CMK (cell line): ENCODE measurements around the gene STX3.

Experiments
- DNase-seq: peaks from one replicate; pipeline ENCODE4 v3.0.0-alpha.2; 2010; ENCODE audit warnings: low read depth

STX3 gene

DNA sequence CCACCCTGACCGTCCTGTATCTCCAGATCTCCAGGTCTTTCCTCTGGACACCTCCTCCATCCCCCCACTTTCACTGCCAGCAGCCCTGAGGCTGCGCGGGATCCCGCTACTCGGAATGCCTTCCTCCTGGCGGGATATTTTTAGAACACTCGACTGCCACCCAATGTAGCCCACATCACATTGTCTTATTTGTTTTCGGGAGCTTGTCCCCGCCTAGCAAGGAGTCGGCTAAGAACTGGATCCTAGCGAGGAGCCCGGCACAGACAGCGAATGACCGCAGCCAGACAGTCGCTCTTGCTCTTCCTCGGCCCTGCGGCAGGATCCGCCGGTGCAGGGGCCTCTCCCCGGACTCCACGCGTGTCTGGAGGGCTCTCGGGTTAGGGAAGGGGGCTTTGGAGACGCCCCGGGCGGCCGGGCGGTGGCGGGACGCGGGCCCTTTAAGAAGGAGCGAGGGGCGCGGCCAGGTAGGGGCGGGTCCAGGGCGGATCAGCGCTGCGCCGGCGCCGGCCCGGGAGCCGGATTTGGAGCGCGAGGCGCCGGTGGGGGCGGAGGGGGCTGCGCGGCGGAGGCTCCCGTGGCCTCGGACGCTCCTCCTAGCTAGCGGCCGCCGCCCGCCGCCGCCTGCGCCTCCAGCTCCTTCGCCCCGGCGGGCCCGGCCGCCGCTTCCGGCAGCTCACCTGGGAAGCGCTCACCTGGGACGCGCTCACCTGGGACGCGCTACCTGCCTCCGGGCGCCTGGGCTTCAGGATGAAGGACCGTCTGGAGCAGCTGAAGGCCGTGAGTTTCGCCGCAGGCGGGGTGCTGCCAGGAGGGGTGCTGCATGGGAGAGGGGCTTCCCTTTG, at the start of gene STX3:
Gene STX3 (plus strand): TSS at position 518 of the 842 bp plus-strand sequence. CDS start 230 bp downstream, at position 748.
- no peak for DNase-seq

DNA sequence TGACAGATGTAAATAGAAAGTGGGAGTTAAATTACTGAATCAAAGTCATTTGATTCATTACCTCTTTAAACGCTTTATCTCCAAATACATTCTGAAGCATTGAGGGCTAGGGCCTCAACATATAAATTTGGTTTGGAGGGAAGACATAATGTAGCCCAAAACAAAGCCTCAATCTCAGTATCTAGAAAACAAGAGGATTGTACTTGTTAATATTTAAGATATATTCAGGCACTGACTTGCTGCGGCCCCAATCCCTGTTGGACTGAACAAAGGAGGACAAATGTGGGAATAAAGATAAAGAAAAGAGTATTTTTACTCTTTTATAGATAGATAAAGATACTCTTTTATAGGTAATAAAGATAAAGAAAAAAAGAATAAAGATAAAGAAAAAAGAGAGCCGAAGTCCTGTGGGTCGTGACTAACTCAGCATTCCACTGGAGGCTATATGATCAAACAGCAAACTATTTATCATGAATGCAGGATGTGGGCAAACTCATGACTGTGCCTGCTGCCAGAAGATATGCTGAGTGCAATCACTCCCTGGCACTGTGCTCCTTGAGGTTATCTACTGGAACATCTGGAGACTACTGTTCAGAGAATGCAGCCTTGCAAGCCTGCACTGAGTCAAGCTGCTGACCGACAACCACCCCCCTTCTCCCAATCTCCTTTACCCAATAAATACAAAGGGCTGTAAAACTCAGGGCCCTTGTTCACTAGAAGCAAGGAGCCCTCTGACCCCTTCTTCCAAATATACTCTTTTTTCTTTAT, 48.5 kb upstream of the STX3 start:
- DNase-seq: peak; percentile 78

DNA sequence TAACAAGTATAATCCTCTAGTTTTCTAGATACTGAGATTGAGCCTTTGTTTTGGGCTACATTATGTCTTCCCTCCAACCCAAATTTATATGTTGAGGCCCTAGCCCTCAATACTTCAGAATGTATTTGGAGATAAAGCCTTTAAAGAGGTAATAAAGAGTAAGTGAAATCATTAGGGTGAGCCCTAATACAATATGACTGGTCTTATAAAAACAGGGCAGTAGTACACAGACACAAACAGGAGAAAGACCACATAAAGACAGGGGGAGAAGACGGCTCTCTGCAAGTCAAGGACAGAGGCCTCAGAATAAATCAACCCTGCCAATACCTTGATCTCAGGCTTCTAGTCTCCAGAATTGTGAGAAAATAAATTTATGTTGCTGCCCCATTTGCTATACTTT, 47.8 kb upstream of the STX3 start:
- no peak for DNase-seq

DNA sequence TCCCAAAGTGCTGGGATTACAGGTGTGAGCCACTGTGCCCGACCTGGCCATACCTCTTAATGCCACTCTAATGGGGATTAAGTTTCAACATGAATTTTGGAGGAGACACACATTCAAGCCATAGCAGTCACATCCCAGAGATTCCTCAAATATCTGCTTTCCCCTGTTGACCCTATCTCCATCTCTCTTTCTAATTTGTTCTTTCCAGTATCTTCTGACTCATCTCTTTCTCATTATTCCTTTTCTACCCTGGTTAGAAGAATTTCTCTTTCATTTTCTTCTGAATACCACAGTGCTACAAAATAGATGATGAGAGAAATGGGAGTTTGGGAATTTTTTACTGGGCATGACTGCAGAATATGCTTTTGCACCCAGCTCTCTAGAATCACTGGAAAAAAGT, 46.6 kb upstream of the STX3 start:
- DNase-seq: no peak

DNA sequence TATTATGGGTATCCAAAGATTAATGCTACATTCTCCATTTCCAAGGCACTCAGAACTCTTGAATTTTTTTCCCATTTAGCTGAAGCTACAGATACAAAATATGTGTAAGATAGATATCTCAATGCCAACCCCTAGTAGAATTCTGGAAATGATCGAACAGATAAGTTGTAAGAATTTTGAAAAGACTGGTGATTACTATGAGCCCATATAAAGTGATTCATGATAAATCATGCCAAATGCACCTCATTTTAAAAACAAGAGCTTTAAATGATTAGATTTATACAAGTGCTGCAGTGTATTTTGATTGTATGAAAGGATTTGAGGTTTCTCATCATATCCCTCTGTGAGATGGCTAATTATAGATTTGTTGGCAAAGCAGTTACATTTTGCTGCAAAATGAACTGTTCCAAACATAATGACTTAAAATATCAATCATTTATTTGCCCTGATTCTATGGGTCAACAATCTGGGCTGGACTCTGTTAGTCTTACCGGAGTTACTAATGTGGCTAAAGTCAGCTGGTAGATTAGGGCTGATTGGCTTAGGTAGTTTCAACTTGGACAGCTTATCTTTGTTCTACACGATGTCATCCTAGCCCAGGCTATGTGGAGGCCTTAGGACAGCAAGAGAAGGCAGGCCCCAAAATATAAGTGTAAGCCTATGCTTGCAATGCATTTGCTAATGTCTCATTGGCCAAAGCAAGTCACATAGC, 44.9 kb upstream of the STX3 start:
- DNase-seq: no peak

DNA sequence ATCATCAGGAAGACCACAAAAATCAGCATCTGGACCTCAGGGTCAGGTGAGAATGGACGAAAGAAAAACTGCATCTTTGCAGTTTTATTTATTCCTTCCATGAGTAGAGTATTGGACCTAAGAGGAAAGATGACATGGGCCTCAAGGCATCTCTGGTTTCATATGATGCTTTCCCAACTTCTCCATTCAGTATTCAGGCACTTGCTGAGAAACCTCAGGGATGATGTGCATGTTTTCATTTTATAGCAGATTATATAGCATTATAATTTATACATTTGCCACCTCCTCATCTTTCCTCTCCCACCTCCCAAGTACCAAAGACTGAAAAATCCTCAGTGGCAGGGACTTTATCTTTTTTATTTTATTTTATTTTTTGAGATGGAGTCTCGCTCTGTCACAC, 41.4 kb upstream of the STX3 start, which contains the start of gene OR10V1:
Gene OR10V1 (minus strand): TSS at position 101 of the 400 bp plus-strand sequence. CDS start 0 bp downstream, at position 101.
- no peak for DNase-seq

DNA sequence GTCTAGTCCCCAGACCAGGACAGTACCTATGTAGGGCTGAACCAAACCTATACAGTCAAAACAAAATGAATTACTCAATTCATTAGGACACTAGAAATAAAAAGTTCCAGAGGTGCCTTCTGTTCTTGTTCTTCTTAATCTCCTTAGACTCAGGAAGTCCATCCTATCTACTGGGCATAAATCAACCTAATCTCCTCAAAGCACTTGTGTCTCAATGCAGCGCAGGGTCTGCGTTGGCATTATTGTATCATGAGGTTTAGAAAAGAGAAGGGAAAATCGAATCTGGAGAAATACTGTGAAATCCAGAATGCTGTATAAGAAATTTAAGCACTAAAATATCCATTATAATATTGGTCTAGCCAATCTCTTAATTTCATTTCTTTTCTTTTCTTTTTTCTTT, 39.1 kb upstream of the STX3 start:
- no peak for DNase-seq

DNA sequence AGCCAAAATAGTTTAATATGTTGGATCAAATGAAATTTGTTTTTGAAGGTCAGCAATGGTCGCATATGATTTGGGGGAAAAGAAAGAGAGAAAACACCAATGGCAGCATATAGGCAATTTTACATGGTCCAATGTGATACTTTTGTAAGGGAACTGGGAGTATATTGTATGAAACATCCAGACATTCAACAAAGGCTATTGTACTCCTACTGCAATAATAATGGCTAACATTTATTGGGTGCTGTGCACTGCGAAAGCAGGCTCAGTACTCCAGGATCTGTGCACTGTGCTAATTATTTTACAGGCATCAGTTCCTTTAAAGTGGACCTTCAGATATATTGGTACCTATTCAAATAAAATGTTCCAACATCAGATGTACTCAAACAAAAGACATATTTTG, 35.6 kb upstream of the STX3 start:
- DNase-seq: no peak

DNA sequence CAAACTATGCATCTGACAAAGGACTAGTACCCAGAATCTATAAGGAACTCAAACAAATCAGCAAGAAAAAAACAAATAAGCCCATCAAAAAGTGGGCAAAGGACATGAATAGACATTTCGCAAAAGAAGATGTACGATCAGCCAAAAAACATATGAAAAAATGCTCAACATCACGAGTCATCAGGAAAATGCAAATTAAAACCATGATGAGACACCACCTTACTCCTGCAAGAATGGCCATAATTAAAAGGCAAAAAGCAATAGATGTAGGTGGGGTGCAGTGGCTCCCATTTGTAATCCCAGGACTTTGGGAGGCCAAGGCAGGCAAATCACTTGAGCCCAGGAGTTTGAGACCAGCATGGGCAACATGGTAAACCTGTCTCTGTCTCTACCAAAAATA, 31.1 kb upstream of the STX3 start:
- no peak for DNase-seq

DNA sequence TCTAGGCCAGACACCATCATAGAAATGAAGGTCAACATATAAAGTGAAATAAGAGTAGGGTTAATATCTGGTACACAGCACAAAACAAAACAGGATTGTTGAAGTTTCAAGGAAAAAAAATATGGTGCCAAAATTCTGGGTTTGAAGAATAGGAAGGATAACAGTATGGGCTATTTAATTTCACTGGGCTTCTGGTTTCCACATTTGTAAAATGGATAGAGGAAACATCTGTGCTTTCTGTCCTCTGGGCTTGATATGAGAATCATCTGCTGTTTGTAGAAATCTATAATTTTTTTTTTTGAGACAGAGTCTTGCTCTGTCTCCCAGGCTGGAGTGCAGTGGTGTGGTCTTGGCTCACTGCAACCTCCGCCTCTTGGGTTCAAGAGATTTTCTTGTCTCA, 27.8 kb upstream of the STX3 start:
- DNase-seq: no peak

DNA sequence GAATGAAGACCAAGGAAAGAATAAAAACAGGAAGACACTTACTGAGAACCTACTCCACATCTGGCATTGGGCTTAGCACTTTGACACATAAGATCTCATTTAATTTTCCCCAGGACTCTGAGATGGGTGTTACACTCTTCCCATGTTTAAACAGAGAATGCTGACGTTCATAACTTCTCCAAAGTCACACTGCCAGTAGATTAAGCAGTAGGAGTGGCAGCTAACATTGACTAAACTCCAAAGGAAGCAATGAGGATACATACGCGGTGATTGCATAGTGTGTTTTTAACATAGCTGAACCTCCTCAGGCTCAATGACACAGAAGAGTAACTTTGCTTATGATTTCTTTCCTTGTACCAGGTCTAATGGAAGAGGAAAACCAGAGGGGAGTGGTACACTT, 27.0 kb upstream of the STX3 start:
- no peak for DNase-seq

DNA sequence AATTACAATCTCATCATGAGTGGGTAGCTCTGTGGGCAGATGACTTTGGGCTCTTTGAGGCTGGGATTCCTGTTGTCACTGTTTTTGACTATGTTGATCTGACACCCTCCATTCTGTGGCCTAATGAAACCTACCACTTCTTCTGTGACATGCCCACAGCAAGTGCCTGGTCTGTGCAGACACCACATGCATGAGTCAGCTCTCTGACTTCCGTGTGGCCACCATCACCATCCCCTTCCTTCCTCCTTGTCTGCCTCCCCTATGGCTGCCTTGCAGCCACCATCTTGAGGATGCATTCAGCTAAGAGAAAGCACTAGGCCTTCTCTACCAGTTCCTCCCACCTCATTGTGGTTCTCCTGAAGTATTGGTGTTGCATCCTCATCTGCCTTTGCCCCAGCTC, 26.3 kb upstream of the STX3 start:
- DNase-seq: peak; percentile 36

DNA sequence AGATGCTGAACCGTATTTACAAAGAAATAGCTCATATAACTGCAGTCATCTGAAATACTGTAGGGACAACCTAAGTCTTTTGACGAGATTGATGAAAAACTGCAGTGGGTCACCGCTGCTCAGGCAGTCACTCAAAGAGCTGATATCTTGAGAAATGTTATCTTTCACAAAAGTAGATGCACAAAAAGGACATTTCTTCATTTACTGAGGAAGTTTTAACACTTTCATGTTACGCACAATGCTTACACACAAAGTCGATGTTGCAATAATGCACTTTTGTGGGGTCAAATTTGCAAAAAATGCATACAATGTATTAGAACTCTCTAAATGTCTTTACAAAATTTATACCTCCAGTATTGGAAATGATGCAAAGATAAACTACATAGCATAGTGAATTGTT, 25.3 kb upstream of the STX3 start:
- DNase-seq: no peak

DNA sequence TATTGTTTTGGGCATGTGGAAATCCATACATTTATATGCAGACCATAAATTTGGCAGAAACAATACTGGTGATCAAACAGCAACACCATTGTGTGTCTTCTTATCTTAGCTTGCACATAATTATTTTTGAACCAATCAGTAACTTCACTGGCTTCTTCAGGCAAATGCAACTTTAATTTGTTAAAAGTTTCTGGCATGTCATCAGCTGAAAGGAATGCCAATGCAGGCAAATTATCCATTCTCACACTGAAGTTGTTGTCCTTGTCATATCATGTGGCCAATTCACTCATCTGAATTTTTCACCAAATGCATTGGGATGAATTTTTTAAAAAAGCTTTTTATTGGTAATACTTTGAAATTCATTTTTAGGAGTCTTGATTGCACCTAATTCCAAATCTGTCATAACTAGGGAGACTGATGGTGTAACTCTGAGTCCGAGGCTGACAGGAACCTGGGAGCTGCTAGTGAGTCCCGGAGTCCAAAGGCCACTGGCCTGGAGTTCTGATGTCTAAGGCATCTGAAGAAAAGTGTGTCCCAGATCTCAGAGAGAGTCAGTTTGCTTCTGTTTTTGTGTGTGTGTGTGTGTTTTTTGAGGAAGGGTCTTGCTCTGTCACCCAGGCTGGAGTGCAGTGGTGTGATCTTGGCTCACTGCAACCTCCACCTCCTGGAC, 24.1 kb upstream of the STX3 start:
- no peak for DNase-seq

DNA sequence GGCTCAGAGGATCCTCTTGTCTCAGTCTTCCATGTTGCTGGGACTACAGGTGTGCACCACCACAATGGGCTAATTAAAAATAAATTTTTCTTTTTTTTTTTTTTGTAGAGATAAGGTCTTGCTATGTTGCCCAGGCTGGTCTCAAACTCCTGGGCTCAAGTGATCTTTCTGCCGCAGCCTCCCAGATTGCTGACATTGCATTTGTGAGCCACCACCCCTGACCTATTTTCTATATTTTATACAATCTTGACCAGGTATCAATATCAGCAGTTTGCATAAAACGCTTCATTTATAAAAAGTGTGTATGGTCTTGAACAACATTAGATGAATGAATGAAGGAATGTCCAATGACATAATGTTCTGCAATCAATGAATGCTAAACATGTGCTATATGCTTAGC, 9.1 kb upstream of the STX3 start:
- DNase-seq: no peak

DNA sequence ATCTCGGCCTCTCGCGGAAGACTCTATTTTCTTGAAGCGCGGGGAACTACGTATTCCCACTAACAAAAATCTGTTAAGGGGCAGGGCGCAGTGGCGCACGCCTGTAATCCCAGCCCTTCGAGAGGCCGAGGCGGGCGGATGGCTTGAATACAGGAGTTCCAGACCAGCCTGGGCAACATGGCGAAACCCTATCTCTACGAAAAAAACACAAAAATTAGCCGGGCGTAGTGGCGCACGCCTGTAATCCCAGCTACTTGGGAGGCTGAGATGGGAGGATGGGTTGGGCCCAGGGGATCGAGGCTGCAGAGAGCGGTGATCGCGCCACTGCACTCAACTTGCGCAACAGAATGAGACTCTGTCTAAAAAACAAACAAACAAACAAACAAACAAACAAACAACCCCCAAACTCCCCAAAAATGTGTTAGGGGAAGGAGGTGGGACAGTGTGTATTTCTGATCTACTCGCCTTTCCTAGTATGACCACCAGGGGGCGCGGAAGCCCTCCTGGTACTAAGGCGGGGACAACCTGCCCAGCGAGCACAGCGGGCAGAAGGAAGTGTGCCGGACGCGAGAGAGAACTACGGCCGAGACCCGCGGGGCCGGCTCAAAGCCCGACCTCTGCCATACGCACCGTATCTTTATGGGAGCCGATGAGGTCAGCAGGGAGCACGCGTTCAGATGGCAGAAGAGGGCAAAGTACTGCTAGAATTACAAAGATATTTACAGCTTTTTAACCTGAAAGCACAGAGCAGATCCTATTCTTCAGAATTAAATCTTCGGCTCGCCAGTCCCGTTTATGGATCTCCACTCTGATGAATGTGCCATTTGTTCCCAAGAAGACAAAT, 1.3 kb upstream of the STX3 start:
- DNase-seq: peak; percentile 63

DNA sequence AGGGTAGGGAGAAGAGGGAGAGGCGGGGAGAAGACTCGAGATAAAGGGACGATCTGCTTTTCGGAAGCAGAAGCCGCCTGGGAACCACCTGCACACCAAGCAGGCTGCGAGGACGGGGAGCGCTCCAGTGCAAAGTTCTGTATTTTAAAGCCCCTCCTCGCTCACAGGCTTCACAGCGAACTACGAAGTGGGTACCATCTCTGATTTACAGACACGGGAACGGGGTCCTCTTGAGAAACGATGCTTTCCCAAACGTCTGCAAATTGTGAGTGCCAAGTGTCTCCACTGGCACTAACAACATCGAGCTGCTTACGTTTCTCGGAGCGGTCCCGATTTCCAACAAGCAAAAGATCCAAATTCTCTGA, 700 bp upstream of the STX3 start:
- DNase-seq: no peak

DNA sequence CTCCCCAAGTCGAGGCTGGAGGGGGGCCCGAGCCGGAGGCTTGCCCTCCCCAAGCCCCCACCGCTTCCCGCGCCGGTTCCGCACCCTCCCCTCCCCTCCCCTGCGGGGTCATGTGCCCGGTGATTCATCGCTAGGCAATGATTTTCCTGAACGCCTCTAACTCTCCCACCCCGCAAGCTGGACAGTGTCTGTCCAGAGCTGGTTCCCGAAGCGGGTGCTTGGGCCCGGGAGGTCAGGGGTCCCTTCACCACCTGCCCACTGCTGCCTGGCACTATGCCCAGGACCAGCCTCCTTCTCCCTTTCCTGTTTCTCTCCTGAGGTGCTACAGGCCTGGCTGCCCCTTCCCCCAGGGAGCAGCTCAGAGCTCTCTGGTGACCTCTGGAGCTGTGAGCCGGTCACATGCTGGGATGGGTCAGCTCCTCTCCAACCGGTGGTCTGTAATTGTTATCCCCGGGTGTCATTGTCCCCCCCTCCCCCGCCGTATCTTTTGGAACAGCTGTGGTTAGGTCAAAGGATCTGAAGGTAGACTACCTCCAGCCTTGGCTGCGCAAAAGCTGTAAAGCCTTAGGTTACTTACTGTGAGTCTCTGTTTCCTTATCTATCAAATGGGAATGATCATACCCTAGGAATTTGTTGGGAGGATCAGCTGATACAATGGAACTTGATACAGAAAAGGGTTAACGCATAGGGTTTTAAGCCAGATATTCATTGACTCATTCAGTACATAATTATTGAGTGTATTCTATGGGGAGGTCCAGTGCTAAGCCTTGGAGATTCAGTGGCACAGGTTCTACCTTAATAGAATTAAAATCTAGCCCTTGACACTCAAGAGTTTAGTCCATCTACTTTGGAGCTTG, 753 bp downstream of the STX3 start:
- no peak for DNase-seq

DNA sequence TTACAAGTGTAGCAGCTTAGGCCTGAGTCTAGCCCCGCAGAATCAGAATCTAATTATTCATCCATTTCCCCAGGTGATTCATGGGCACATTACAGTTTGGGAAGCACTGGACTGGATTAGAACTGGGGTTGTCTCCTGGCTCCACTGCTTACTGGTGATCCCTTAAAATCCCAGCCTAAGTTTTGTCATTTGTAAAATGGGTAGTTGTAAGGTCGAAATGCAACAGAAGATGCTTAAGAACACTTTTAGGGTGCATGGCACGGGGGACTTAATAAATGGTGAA, 1.3 kb downstream of the STX3 start:
- DNase-seq: no peak

DNA sequence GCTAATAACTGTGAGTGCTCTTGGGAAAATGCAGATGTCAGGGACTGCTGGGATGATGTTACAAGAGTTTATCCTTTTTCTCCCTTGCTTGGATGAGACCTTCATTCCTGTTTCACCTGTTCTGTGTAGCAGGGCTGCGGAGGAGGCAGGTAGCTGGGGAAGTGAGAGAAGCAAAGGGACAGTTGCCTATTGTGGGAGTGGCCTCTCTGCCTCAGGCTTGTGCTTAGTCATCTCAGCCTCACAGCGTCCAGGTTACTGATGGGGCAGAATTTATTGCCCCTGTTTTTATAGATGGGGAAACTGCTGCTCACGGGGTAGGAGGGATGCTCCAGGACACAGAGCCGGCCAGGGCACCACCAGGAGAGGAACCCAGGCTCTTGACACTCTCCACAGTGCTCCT, 1.7 kb downstream of the STX3 start:
- no peak for DNase-seq
